GM12801 (cell line): ENCODE measurements around the gene SEMA5A.

ENCODE experiments used
- CTCF ChIP-seq: IDR thresholded peaks from one replicate; pipeline ENCODE4 v1.5.1; 2011; ENCODE audit warnings: control low read depth; ENCODE audit not compliant: insufficient read length; ENCODE audit errors: extremely low read depth

SEMA5A gene

GRCh38 chr5:9498541-9499497 is 47.1 kb downstream of the SEMA5A start:
- TF ChIP-seq CTCF = no peak

- TF ChIP-seq CTCF = no peak
Observed at GRCh38 chr5:9497347-9497746, 48.5 kb downstream of the SEMA5A start.

- no peak for TF ChIP-seq CTCF
Observed at GRCh38 chr5:9496801-9497200, 49.1 kb downstream of the SEMA5A start.

GRCh38 chr5:9495121-9495520 is 50.8 kb downstream of the SEMA5A start:
- no peak for TF ChIP-seq CTCF

GRCh38 chr5:9494301-9494700 is 51.6 kb downstream of the SEMA5A start:
- TF ChIP-seq CTCF = no peak

- no peak for TF ChIP-seq CTCF
Observed at GRCh38 chr5:9490494-9491097, 55.3 kb downstream of the SEMA5A start.

GRCh38 chr5:9483779-9484178 is 62.1 kb downstream of the SEMA5A start:
- no peak for TF ChIP-seq CTCF
